EL (cell line): ENCODE data around the gene NRCAM.
"Not testable (repeated sequence)": the region's sequence is repeated elsewhere in the genome, so short reads cannot be mapped to it uniquely, and the experiment has no call there.

Experiments
- DNase-seq: peaks from one replicate; pipeline ENCODE4 v3.0.0-alpha.2; 2016

NRCAM gene

GRCh38 chr7:108303332-108303731 is 152.9 kb downstream of the NRCAM start:
- DNase-seq: no peak

- DNase-seq: no peak
Measured at GRCh38 chr7:108301387-108301786, 154.8 kb downstream of the NRCAM start.

- peak; percentile 42 for DNase-seq
Measured at GRCh38 chr7:108299251-108299973, 156.8 kb downstream of the NRCAM start.

- no peak for DNase-seq
Measured at GRCh38 chr7:108296911-108297310, 159.3 kb downstream of the NRCAM start.

GRCh38 chr7:108294595-108294994 is 161.6 kb downstream of the NRCAM start:
- DNase-seq: peak; percentile 6

GRCh38 chr7:108293149-108293612 is 163.1 kb downstream of the NRCAM start:
- no peak for DNase-seq

- no peak for DNase-seq
Measured at GRCh38 chr7:108292541-108292940, 163.7 kb downstream of the NRCAM start.

GRCh38 chr7:108291791-108292440 is 164.3 kb downstream of the NRCAM start:
- DNase-seq: no peak

GRCh38 chr7:108291152-108291508 is 165.1 kb downstream of the NRCAM start:
- DNase-seq: no peak

- no peak for DNase-seq
Measured at GRCh38 chr7:108290459-108291151, 165.6 kb downstream of the NRCAM start.

- no peak for DNase-seq
Measured at GRCh38 chr7:108289852-108290251, 166.4 kb downstream of the NRCAM start.

- no peak for DNase-seq
Measured at GRCh38 chr7:108287857-108288256, 168.4 kb downstream of the NRCAM start.

GRCh38 chr7:108286290-108286904 is 169.8 kb downstream of the NRCAM start:
- DNase-seq: no peak

GRCh38 chr7:108285778-108286177 is 170.5 kb downstream of the NRCAM start:
- DNase-seq: no peak

- DNase-seq: no peak
Measured at GRCh38 chr7:108285003-108285368, 171.2 kb downstream of the NRCAM start.

GRCh38 chr7:108284349-108285002 is 171.8 kb downstream of the NRCAM start:
- no peak for DNase-seq

GRCh38 chr7:108283252-108283651 is 173.0 kb downstream of the NRCAM start:
- no peak for DNase-seq

GRCh38 chr7:108282427-108282996 is 173.7 kb downstream of the NRCAM start:
- no peak for DNase-seq

- no peak for DNase-seq
Measured at GRCh38 chr7:108280136-108280535, 176.1 kb downstream of the NRCAM start.

GRCh38 chr7:108278776-108279175 is 177.5 kb downstream of the NRCAM start:
- DNase-seq: no peak

- no peak for DNase-seq
Measured at GRCh38 chr7:108278281-108278680, 178.0 kb downstream of the NRCAM start.

GRCh38 chr7:108274447-108274846 is 181.8 kb downstream of the NRCAM start:
- not testable (repeated sequence) for DNase-seq

- DNase-seq: not testable (repeated sequence)
Measured at GRCh38 chr7:108272891-108273290, 183.3 kb downstream of the NRCAM start.
